ENCODE measurements around the gene DEDD2. TPM values are rescaled to one million over a fixed set of nuclear protein-coding genes. Genes with fewer than 3 reads are reported as not detected.

Gene DEDD2
- total RNA-seq, 1 donor from 2014 or later: 30.2 TPM

GRCh38 chr19:42174188-42174587 is 43.3 kb downstream of the DEDD2 start:
- H3K27ac ChIP-seq: no peak overlapping the region
- peaks cover 4% of the 10 kb centered on the region for H3K27me3 ChIP-seq
- peaks cover 5 to 14% of the 10 kb centered on the region in 2 donors for H3K4me1 ChIP-seq
- no peaks in the 10 kb centered on the region for H3K9me3 ChIP-seq
- DNase-seq (ENCODE audit: low spot score in 2 of 2): no peak
- no peak for TF ChIP-seq CTCF (IDR thresholded peaks at IDR 0.05)
- intact Hi-C loops (cut with DNase I): no loop called here
- H3K4me3 ChIP-seq: no peak overlapping the region
- H3K36me3 ChIP-seq: no peaks in the 10 kb centered on the region

GRCh38 chr19:42173695-42174094 is 43.8 kb downstream of the DEDD2 start:
- intact Hi-C loops (cut with DNase I): no loop called here
- no peaks in the 10 kb centered on the region for H3K9me3 ChIP-seq
- no peak overlapping the region for H3K4me3 ChIP-seq
- peaks cover 4% of the 10 kb centered on the region for H3K27me3 ChIP-seq
- peaks cover 5 to 14% of the 10 kb centered on the region in 2 donors for H3K4me1 ChIP-seq
- H3K36me3 ChIP-seq: no peaks in the 10 kb centered on the region
- no peak for TF ChIP-seq CTCF (IDR thresholded peaks at IDR 0.05)
- DNase-seq (ENCODE audit: low spot score in 2 of 2): no peak
- H3K27ac ChIP-seq: no peak overlapping the region

GRCh38 chr19:42172261-42172660 is 45.2 kb downstream of the DEDD2 start:
- no peak for DNase-seq (ENCODE audit: low spot score in 2 of 2)
- intact Hi-C loops (cut with DNase I): no loop called here
- H3K9me3 ChIP-seq: no peaks in the 10 kb centered on the region
- TF ChIP-seq CTCF (IDR thresholded peaks at IDR 0.05): no peak
- H3K27me3 ChIP-seq: peaks cover 4% of the 10 kb centered on the region
- H3K27ac ChIP-seq: no peak overlapping the region
- H3K4me1 ChIP-seq: peaks cover 5 to 10% of the 10 kb centered on the region in 2 donors
- no peaks in the 10 kb centered on the region for H3K36me3 ChIP-seq
- no peak overlapping the region for H3K4me3 ChIP-seq

GRCh38 chr19:42170715-42171114 is 46.8 kb downstream of the DEDD2 start:
- no peaks in the 10 kb centered on the region for H3K9me3 ChIP-seq
- H3K4me3 ChIP-seq: no peak overlapping the region
- H3K27ac ChIP-seq: no peak overlapping the region
- no peaks in the 10 kb centered on the region for H3K36me3 ChIP-seq
- intact Hi-C loops (cut with DNase I): no loop called here
- H3K4me1 ChIP-seq: peaks cover 3 to 4% of the 10 kb centered on the region in 2 donors
- no peak for DNase-seq (ENCODE audit: low spot score in 2 of 2)
- H3K27me3 ChIP-seq: peaks cover 4% of the 10 kb centered on the region
- TF ChIP-seq CTCF (IDR thresholded peaks at IDR 0.05): no peak

DNA sequence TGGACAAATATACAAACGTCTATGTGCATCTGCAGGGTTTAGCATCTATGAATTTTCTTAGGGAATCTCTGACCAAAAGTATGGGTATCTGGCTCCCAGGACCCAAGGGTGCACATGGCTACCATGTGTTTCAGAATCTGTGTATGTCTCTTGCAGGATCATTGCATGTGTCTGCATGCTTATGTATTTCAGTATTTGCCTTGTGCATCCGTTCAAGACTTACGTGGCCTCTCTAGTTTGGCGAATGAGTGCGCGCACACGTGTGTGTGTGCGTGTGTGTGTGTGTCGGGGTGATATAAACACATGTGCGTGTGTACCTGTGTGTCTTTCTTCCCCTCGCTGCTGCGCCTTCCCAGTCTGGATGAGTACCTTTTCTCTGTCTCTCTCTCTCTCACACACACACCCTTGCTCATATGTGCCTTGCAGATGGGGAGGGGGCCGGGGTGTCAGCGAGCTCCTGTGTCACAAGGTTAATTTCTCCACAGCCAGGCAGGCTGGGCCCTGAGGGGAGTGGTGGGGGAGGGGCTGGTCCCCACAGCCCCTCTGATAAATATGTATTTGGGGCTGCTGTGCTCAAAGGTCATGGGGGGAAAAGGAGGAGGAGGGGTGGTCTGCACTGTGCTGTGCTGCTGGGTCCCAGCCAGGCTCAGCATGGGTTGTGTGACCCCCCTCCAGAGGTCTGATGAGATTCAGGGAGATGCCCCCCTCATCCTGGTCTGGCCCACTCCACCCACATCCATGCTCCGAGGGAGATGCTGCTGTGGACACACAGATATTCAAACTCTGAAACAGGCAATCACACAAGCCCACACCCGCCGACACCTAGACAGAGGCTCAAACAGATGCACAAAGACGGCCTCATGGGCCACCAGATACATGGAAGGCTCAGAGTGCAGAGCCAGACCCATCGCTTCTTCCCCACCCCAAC is 47.7 kb downstream of the DEDD2 start:
- Histone ChIP-seq H3K4me1 (no peaks in the 10 kb centered on the region), H3K4me3 (no peak overlapping the region), H3K9me3 (no peaks in the 10 kb centered on the region), H3K36me3 (no peaks in the 10 kb centered on the region), H3K27me3 (peaks cover 4% of the 10 kb centered on the region), H3K27ac (no peak overlapping the region)
- intact Hi-C loops (cut with DNase I): no loop called here
- no peak for TF ChIP-seq CTCF (IDR thresholded peaks at IDR 0.05)
- DNase-seq (ENCODE audit: low spot score in 2 of 2): no peak

Measured in ascending aorta (tissue), 2 donors.